GM10248 (cell line): ENCODE measurements around the gene CCDC91.

Experiments
- CTCF ChIA-PET: fragments of 300-600 bp; sonication (Branson Sonifier 250); formaldehyde crosslinking; extraction: SDS; loops from one replicate; lab custom pipeline; 2021; ENCODE audit warnings: antibody characterized with exemption; lab: Yijun Ruan, JAX
- POLR2A ChIA-PET: fragments of 350-650 bp; sonication (Branson Sonifier 250); formaldehyde crosslinking; extraction: SDS; loops from one replicate; lab custom pipeline; 2020; ENCODE audit warnings: antibody characterized with exemption; lab: Yijun Ruan, JAX
- DNase-seq: peaks from one replicate; pipeline ENCODE4 v3.0.0; 2012; ENCODE audit errors: extremely low spot score
- TF ChIP-seq, protein P1 (sequence below): IDR thresholded peaks from 2 replicates; pipeline ENCODE4 v1.5.1; 2012; ENCODE audit warnings: mild to moderate bottlenecking, low read depth; ENCODE audit errors: extremely low read depth, missing control alignments, control extremely low read depth

The CCDC91 gene

DNA sequence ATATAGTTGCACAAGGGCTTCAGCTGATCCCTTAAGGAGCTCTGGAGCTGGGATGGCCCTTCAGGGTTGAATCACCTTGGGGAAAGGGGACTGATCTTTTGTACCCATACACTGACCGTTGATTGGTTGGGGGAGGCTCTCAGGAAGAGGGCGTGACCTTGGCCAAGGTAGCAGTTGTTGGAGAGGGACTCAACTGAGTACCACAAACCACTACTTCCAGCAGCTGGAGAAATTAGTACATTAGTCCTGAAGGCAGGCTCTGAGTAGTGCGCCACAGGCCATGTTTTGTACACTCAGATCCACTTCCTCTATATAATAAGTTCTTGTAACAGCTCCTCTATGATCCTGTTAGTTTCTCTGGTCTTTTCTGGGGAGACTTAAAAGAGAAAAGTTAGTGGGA is 317.6 kb downstream of the CCDC91 start:
- POLR2A ChIA-PET, result no interaction called here
- CTCF ChIA-PET, result interaction anchor here (1.8 kb wide), 1 partner anchor 10 kb away, joined by 8 read pairs; no protein-coding TSS in a partner anchor
- TF ChIP-seq, protein P1, sequence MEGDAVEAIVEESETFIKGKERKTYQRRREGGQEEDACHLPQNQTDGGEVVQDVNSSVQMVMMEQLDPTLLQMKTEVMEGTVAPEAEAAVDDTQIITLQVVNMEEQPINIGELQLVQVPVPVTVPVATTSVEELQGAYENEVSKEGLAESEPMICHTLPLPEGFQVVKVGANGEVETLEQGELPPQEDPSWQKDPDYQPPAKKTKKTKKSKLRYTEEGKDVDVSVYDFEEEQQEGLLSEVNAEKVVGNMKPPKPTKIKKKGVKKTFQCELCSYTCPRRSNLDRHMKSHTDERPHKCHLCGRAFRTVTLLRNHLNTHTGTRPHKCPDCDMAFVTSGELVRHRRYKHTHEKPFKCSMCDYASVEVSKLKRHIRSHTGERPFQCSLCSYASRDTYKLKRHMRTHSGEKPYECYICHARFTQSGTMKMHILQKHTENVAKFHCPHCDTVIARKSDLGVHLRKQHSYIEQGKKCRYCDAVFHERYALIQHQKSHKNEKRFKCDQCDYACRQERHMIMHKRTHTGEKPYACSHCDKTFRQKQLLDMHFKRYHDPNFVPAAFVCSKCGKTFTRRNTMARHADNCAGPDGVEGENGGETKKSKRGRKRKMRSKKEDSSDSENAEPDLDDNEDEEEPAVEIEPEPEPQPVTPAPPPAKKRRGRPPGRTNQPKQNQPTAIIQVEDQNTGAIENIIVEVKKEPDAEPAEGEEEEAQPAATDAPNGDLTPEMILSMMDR, result no peak
- DNase-seq, result no peak

DNA sequence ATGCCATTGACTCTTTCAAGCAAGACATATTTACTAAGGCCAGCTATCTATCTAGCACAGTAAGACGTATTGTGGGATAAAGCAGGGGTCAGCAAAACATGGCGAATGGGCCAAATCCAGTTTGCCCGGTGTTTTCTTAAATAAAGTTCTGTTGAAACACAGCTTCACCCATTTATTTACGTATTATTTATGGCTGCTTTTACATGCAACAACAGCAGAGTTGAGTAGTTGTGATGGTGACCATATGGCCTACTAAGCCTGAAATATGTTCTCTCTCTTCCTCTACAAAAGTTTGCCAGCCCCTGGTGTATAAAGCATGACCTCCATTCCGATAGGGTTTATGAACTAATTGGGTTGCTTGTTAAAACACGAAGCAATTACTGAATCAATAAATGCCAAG is 322.1 kb downstream of the CCDC91 start:
- ChIA-PET CTCF (interaction anchor here (0.9 to 1.3 kb wide), 4 partner anchors 8 to 21 kb away, joined by 3 to 4 read pairs (median 3); no protein-coding TSS in a partner anchor), POLR2A (no interaction called here)
- no peak for DNase-seq

DNA sequence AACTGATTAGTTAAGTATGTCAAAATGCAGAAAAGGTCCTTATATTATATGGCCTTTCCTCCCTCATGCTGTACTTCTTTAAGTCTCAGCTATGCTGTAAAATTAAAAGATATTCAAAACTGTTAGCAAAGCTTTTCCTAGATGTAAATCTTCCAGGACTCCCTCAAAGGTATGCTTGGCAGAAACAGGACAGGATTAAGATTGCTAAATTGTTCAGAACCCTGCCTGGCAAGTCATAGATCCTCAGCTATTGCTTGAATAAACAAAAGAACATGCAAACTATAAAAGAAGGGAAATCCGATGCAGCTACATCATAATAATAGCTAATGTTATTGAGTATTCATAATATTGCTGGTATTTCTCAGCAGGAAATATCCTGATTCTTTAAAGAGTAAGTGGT is 322.6 kb downstream of the CCDC91 start:
- TF ChIP-seq, protein P1, result no peak
- no peak for DNase-seq
- CTCF ChIA-PET, result interaction anchor here (0.9 to 1.3 kb wide), 4 partner anchors 8 to 21 kb away, joined by 3 to 4 read pairs (median 3); no protein-coding TSS in a partner anchor
- POLR2A ChIA-PET, result no interaction called here

More for the DNA sequence above, 322.1 kb downstream of the CCDC91 start:
- TF ChIP-seq, protein P1, result no peak

DNA sequence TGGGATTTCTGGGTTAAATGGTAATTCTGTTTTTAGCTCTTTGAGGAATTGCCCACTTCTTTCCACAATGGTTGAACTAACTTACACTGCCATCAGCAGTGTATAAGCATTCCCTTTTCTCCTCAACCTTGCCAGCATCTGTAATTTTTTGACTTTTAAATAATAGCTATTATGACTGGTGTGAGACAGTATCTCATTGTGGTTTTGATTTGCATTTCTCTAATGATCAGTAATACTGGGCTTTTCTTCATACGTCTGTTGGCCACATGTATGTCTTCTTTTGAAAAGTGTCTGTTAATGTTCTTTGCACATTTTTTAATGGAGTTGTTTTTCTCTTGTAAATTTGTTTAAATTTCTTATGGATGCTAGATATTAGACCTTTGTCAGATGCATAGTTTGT is 323.7 kb downstream of the CCDC91 start:
- ChIA-PET POLR2A (no interaction called here), CTCF (interaction anchor here (0.7 kb wide), 1 partner anchor 15 kb away, joined by 3 read pairs; no protein-coding TSS in a partner anchor)
- TF ChIP-seq, protein P1, result no peak
- no peak for DNase-seq

DNA sequence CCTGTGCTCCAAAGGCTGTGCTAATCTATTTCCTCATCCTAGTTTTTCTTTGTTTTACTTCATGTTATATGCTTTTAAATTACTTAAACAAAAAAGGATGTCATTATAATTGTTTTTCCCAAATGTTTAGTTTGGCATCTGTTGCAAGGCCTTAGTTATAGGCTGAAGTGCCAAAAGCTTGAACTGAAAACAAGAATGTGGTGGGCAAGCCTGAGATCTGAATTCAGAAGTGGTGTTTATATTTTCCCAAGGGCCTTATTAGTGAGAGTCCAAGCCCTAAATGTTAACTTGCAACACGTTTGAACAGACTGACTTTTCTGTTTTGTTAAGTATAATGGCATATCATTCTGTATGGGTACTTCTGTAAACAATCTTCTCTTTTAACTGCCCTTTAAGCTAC is 326.8 kb downstream of the CCDC91 start:
- TF ChIP-seq, protein P1, result no peak
- DNase-seq, result no peak
- ChIA-PET POLR2A (no interaction called here), CTCF (no interaction called here)

DNA sequence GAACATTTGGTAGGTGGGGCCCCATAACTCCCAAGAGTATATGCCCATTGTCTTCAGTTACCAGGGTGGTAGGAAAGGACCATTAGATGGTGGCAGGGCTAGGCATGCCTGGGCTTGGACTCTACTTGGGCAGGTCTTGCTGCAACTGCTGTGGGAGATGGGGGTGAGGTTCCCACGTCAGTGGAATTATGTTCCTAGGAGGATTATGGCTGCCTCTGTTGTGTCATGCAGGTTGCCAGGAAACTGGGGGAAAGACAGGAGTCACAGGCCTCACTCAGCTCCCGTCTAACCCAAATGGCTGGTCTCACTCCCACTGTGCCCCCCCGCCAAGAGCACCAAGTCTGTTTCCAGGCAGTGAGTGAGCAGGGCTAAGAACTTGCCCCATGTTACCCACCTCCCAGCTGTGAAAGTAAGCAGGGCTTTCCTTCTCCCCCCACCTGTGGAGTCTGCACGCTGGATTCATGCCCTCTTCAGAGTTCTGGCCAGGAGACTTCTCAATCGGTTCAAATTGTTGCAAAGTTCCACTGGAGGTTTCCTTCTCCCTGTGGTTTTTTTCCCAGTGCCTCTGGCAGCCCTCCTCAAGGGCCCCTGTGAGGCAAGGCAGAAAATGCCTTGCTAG is 337.5 kb downstream of the CCDC91 start:
- CTCF ChIA-PET, result no interaction called here
- POLR2A ChIA-PET, result no interaction called here
- DNase-seq, result no peak
- TF ChIP-seq, protein P1, result no peak
